A549 (cell line): ENCODE results near the gene CNTN5.

Source experiments
- POLR2A ChIP-seq: IDR thresholded peaks from 2 replicates; pipeline ENCODE4 v1.6.1; 2012; ENCODE audit warnings: mild to moderate bottlenecking, low read length
- RCOR1 ChIP-seq: fragments of 150-350 bp; IDR thresholded peaks from 2 replicates; pipeline ENCODE4 v1.6.1; 2014; ENCODE audit warnings: antibody characterized with exemption, low read length, low read depth
- TF ChIP-seq, protein P1 (sequence below): fragments of >200 bp; sonication (Bioruptor Twin); formaldehyde crosslinking; IDR thresholded peaks from 3 replicates; pipeline ENCODE4 v1.5.1; 2016
- TF ChIP-seq, protein P2 (sequence below): IDR thresholded peaks from 2 replicates; pipeline ENCODE4 v1.6.1; 2012

DNA sequence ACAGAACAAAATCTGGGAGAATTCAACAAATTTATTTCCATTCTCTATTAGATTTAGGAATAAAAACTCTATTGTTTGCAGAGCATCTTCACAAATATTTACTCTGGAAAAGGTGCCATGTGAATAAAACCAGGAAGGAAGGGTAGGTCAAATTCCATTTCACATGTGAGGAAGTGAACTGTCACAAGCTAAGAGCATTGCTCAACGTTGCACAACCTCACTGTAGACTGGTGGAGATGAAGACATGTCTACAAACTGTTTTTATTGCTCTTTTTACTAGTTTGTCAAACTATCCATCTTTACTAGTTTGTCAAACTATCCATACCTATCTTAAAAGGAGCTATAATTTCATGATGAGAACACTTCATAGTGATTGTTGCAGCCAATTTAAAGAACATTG lies 236.4 kb downstream of the CNTN5 start:
- TF ChIP-seq, protein P1, sequence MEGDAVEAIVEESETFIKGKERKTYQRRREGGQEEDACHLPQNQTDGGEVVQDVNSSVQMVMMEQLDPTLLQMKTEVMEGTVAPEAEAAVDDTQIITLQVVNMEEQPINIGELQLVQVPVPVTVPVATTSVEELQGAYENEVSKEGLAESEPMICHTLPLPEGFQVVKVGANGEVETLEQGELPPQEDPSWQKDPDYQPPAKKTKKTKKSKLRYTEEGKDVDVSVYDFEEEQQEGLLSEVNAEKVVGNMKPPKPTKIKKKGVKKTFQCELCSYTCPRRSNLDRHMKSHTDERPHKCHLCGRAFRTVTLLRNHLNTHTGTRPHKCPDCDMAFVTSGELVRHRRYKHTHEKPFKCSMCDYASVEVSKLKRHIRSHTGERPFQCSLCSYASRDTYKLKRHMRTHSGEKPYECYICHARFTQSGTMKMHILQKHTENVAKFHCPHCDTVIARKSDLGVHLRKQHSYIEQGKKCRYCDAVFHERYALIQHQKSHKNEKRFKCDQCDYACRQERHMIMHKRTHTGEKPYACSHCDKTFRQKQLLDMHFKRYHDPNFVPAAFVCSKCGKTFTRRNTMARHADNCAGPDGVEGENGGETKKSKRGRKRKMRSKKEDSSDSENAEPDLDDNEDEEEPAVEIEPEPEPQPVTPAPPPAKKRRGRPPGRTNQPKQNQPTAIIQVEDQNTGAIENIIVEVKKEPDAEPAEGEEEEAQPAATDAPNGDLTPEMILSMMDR = no peak
- TF ChIP-seq RCOR1 (no peak), POLR2A (no peak)
- TF ChIP-seq, protein P2, sequence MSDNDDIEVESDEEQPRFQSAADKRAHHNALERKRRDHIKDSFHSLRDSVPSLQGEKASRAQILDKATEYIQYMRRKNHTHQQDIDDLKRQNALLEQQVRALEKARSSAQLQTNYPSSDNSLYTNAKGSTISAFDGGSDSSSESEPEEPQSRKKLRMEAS = 0 out of 2 replicates have a peak, but pooled peaks have one; percentile 25
